NCI-H128 (cell line): ENCODE results near the gene LTBP3.
A peak's percentile ranks its signal among the peaks of the same experiment; 100 is the strongest.

Experiments used
- DNase-seq: peaks from one replicate; lab custom pipeline; 2025; ENCODE audit not compliant: unreplicated experiment; lab: John Stamatoyannopoulos, UW

Gene LTBP3

DNA sequence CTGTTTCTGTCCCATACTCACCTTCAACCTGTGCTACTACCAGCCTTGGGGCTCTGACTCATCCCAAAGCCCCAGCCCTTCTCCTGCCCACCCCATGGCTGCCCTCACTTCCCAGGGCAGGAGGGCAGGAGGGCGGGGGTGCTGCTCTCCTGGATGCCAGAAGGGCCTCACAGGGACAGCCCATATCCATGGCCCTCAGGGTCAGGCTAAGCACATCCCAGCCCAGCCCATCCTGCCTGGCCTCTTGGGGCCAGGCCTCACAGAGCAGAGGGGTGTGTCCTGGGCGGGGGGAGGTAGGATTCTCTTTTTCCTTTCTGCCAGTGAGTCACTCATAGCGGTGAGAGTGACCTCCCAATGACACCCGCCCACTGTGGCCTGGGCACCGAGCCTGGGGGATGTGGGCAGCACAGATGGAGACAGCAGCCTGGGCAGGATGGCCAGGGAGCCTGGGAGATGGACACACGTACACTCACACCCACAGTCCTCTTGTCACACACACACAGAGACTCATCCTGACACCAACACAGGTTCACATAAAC, 2.4 kb downstream of the LTBP3 start:
- DNase-seq, result no peak

DNA sequence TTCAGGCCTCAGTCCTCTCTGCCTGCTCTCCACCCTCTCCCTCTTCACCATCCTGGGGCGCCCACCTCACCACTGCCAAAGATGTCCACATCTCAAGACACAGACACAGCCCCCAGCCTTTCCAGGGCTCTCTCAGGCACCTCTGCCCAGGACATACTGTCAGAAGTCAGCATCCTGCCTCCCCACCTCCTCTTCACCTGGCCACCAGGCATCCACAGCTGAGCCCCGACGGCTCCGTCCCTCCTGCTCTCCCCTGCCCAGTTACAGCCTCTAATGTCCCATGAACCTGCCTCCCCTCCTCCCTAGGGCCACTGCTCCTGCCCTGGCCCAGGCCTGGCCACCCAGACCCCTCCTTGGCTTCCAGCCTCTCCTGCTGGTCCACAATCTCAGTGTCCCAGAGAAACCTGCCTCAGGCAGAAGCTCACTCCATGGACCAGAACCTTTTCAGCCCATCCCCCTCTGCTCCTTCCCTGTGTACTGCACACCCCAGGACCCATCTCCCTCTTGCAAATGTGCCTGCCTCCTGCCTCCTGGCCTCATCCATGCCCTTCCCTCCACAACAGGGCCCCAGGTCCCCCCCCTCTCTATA, 3.2 kb downstream of the LTBP3 start:
- DNase-seq, result no peak

DNA sequence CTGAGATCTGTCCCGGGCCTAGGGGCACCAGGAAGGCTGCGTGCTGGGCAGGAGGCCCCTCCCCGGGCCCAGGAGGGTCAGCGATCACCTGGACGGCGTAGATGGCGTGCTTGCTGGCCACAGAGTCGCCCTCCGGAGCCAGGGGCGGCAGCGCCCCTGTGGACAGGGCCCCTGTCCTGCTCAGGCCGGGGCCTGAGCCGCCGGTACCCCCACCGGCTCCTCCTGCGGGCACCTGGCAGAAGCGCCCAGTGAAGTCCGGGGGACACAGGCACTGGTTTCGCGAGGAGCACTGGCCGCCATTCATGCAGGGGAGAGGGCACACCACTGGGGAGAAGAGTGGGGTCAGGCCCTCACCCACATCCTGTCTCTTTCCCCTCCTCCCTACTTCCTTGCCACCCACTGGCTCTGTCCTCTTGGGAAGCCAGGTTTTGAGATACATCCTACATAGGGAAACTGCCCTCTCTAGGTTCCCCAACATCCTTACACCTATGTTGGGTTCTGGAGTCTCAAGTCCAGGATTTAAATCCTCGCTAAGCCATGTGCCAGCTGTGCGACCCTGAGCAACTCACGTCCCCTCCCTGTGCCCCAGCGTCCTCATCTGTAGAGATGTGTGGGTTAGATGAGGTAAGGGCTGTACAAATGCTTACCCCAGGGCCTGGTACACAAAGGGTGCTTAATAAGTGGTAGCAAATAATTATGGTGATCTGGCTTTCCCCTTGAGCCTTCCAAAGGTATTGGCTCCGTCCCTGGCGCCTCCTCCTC, 3.9 kb downstream of the LTBP3 start:
- no peak for DNase-seq

DNA sequence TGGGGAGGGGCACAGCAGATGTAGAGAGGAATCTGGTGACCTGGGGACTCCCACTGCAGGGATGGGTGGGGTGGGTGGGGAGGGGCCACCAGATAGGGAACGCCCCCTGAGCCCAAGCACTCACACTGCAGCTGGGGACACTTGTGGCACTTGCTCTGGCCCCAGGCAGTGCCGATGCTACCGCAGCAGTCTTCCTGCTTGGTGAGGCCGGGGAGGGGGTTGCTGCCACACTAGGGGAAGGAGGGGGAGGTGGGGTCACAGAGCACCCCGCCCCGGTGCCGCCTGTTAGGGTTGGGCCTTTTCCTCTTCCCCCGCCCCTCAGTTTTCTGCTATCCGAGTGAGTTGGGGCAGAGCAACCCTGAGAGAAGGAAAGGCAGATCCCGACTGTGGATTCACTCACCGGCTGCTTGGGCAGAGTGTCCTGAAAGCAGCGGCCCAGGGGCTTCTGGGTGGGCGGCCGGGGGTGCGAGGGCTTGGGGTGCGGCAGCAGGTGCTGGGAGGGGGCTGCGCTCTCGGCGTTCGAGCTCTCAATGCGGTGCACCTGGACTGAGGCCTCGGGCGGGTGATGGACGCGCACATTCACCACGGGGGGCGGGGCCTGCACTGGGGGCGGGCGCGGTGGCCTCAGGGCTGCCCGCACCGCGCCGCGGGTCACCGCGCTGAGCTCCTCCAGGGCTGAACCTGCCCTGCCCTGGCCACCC, 4.7 kb downstream of the LTBP3 start:
- DNase-seq, result no peak

DNA sequence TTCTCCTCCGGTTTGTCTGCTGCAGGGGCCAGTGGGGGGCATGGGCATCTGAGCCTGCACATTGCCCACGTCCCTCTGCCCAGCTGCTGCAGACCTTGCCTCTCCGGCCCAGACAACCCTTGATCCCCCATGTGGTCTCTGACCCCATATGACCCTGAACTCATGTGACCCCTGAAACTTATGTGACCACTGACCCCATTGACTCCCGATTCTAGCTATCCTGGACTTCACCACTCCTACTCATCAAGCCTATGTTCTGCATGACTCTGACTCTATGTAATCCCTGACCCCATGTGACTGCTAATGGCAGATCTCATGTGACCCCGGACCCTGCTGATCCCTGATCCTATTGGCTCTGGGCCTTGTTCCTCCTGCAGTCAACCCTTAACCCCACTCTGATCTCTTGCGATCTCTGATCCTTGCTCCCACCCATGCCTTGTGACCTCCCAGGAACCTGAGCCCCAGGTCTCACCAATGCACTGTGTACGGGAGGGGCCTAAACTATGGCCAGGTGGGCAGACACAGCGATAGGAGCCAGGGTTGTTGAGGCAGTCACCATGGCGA, 5.7 kb downstream of the LTBP3 start:
- DNase-seq, result no peak

DNA sequence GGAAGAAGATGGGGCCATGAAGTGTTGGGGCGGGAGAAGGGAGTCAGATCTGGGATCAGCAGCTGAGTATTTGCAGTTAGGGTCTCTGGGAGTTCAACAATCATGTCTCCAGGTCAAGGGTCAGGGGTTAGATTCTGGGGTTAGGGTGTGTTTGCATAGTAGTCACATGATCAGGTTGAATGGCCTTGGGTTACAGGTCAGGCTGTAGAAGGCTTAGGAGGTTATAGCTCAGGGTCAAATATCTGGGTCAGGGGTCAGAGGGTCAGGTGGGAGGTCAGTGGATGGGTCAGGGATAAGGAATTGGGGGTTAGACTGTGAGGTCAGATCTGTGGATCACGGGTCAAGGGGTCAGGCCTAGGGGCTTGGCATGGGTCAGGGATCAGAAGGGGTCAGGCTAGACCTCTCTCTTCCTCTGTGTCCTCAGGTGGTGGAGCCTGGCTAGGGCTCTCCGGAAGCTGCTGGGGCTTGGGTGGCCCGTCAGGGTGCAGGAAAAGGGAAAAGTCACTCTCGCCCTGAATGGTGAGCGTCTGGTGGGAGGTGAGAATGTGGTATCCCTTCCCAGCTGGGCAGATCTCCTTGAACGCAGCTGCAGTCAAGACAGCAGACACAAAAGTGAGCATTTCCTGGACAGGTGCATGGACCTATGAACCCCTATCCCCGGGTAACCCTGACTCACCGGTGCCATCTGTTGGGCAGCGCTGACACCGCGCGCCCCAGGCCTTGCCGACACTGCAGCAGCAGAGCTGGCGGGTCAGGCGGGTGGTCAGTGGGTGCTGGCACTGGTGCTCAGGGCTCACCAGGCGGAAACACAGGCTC, 6.4 kb downstream of the LTBP3 start:
- peak; percentile 42 for DNase-seq

DNA sequence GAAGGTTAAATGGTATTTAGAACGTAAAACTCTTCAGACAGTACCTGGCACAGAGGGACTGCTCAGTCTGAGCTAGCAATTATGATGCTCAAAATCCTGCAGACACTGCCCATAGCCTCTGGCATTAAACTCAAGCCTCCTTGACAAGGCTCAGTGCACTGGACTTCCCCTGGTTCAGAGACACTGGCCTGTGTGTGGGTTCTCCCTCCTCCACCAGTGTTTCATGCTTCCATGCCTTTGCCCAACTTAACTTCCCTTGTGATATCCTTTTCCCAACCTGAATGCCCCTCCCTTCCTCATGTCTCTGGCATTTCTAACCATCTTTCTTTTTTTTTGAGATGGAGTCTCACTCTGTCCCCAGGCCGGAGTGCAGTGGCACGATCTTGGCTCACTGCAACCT, 9.1 kb downstream of the LTBP3 start:
- no peak for DNase-seq

DNA sequence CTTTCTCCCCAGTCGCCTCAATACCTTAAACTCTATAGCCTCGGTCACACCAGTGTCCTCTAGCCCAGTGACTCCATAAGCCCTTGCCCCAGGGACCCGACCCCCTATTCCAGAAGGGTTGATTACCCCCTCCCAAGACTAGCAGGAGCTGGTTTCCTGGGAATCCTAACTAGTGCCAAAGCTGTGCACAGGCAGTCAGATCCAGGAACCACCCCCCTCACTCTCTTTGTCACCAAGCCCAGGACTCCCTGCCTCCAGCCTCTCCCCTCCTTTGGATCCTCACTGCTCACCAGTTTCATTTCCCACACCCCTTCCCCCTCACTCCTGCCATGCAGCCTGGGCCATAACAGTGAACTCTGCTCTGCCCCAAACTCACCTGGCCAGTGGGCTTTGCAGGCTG, 9.8 kb downstream of the LTBP3 start:
- no peak for DNase-seq

DNA sequence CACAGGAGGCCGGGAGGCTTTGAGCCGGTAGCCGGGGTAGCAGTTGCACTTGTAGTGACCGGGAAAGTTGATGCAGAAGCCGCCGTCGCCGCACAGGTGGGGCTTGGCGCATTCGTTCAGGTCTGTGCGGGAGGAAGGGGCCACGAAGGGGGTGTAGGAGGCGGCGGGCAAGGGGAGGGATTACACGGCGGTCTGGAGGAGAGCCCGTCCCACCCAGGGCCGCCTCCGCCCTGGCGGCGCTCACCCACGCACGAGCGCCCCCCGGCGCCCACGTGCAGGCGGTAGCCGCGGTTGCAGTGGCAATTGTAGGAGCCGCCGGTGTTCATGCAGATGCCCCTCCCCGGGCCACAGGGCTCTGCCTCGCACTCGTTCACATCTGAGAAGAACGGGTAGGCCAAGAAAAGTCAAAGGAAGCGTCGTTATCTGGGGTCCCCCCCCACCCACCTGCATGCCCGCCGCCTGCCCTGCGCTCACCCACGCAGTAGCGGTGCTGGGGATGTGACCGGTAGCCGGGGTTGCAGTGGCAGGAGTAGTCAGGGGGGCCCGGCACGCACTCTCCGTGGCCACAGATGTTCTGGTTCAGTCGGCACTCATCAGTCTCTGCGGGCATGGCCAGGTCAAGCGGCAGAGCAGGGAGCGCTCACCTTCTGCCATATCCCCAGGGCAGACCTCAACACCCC, 10.6 kb downstream of the LTBP3 start:
- DNase-seq, result no peak

DNA sequence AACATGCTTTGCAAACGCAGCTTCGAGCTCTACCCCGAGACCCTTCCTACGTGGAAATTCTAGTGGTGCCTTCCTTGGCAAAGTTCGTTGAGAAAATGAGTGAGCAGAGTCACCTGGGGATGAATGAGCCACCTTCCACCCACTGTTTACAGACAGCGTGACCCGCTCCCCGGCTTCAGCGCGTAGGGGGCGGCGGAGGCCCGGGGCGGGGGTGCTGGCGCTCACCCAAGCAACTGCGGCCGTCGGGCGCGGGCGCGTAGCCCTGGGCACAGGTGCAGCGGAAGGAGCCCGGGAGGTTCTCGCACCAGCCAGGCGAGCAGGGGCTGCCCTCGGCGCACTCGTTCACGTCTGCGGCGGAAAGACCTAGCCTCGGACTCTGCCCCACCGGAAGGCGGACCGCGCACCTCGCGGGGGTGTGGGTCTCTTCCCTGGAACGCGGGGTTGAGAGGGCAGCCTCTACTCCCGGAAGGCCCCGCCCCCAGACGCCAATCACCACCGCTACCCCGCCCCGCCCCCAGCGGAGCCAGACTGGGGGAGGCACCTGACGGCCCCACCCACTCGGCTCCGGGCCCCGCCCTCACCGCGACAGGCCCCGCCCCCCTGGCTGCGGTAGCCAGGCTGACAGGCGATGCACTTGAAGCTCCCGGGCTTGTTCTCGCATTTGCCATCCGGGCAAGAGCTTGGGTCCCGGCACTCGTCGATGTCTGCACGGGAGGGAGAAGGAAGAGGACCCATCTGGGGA, 11.8 kb downstream of the LTBP3 start:
- peak; percentile 80 for DNase-seq

DNA sequence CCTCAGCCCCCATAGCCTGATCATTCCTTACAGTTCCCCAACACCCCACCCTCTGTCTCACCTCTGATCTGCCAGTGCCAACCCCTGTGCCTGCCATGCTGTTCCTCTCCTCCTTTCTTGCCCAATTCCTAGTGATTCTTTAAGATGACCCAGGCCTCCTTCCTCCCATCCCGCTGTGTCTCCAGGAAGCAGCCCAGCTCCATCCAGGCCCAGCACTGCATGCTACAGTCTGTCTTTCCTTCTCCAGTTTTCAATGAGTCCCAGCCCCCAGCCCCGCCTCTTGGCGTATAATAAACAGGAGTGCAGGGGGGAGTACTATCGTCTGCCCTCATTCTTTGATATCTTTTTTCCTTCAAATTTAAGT, 12.3 kb downstream of the LTBP3 start:
- DNase-seq, result no peak

DNA sequence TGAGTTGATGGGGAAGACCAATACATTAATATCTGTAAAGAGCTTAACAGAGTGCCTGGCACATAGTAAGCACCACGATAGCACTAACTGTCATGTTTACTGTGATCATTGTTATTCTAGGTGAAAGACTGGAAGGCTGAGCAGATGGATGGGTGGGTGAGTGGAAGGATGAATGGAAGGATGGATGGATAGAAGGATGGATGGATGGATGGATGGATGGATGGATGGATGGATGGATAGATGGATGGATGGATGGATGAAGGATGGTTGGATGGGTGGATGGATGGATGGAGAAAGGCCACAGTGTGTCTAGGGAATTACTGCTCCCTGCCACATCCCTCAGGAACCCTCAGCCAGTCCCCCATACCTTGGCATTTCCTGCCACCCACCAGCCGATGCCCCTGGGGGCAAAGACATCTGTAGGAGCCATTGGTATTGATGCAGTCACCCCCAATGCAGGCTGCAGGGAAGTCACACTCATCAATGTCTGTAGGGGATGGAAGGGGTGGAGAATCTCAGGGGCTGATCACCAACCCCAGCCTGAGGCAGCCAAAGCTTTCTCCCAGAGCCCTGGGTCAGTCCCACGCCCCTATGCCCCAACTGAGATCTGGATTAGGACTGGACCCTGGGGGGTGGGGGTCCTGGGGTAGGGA, 15.3 kb downstream of the LTBP3 start:
- DNase-seq, result no peak

DNA sequence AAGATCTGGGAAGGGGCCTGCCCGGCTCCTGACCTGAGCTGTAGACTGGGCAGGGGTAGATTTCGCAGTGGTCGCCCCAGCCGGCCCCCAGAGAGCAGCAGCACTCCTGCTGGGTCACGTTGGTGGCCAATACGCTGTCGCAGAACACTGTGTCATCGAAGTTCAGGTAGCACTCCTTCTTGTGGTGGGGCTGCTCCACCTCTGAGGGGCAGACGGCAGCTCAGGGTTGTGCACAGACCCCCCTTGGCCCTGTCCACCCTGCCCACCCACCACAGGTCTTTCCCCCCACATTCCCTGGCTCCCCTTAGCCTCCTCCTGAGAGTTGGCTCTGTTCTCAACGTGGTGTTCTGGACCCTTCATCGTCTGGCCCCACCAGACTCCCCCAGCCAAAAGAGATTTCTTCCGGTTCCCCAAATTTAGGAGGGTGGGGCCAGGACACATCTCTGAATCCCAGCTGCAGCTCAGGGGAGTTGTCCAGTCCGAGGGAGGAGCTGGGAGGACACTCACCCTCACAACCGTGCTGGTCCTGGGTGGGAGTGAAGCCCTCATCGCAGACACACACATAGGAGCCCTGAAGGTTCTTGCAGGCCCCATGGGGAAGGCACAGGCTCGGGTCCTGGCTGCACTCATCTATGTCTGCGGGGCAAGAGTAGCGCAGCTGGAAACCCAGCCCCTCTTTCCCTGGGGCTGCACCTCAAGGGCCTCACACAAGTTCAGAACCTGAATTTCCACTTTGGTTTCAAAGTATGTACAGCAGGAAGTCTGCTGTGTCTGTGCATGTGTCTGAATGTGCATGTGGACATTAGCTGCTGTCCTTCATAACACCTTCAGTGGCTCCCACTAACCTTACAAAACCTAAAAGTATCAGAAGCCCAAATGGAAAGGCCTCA, 16.8 kb downstream of the LTBP3 start:
- no peak for DNase-seq

DNA sequence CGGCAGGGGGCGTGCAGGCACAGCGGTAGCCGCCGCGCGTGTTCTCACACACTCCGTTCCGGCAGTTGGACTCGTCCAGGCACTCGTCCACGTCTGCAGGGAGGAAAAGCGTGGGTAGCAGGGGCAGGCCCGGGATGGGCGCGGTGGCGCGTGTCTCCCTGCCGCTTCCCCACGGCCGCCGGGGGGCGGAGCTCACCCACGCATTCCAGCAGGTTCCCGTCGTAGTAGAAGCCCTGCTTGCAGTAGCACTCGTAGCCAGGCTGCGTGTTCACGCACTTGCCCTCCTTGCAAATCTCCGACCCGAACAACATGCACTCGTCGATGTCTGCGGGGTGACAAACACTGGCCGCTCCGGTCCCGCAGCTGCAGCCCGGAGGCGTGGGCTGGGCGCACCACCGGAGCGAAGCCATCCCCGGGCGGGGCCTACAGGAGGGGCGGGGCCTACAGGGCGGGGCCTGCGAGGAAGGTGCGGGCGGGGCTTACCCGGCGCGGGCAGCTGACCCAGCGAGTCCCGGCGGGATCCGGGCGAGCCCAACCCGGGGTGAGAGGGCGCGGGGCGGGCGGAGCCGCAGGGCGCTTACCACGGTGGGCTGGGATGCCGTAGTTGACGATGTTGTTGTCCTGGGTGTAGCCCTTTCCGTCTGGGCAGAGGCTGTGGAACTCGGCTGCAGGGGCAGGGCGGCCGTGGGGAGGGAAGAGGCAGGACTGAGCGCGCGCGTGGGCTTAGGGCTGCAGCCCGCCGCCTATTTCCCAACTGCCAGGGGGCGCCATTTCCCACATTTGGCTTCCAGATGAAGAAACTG, 17.7 kb downstream of the LTBP3 start:
- peak; percentile 80 for DNase-seq

DNA sequence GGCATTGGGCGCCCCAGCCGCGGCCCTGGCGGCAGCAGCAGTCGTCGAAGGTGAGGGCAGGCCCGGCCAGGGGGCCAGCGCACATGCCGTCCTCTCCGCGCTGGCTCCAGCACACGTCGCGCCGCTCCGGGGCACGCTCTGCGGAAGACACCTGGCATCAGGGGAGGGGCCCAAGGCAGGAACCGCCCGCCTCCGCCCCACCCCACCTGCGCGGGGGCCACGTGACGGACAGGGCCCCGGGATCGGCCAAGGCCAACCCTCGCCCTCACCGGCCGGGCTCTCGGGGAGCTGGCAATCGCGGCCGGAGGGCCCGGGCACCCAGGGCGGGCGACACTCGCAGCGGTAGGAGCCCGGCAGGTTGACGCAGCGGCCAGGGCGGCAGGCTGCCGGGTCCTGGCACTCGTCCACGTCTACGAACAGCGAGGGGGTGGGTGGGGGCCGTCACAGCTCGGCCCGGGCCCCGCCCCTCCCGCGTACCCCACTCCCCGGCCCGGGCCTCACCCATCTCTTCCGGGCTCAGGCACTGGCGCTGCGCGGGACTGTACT, 18.3 kb downstream of the LTBP3 start:
- no peak for DNase-seq

DNA sequence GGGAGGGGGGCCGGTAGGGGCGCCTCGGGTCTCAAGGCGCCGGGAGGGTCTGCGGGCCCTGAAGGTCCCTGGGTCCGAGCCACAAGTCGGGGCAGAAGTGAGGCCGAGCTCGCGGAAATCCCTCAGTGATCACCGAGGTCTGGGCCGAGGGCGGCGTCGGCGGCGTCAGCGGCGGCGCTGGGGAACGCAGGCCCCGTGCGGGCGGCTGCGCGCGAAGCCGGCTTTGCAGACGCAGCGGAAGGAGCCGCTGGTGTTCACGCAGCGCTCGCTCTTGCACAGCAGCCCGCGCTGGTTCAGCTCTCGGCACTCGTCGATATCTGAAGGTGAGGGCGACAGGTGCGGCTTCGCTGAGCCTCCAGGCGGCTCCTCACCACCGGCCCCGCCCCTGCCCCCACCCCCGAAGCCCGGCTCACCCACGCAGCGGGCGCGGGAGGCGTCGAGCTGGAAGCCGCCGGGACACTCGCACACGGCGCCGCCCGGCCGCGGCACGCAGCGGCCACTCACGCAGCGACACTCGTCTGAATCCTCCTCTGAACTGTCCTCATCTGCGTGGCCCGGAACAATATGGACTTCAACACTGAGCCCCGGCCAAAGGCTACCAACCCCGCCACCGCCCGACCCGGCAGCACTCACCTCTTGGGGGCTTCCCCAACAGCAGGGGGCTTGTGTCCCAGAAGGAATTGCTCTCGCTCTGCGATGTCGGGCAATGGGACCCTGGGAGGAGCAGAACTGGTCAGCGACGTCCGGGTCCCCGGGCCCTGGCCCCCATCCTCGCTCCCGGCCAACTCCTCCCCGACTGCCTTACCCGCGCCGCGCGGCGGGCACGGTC, 19.0 kb downstream of the LTBP3 start:
- no peak for DNase-seq
